ENCODE results near the gene FSTL4. TPM values are rescaled to one million over a fixed set of nuclear protein-coding genes. Genes with fewer than 3 reads are reported as not detected.

Gene FSTL4
- polyA plus RNA-seq, 3 donors: not detected

- Mint-ChIP-seq H3K27me3 (ENCODE audit: low read depth in 3 of 3) (peaks cover 0 to 2% (median 0%) of the 10 kb centered on the region in 3 donors), H3K4me1 (no peaks in the 10 kb centered on the region), H3K4me3 (no peak overlapping the region), H3K27ac (no peak overlapping the region), H3K9me3 (peaks cover 0 to 3% (median 0%) of the 10 kb centered on the region in 7 donors), H3K36me3 (no peaks in the 10 kb centered on the region)
- H3K4me1 ChIP-seq (ENCODE audit: control insufficient read depth in 1 of 2, insufficient read depth in 2 of 2, low read length in 2 of 2): no peaks in the 10 kb centered on the region
- no peaks in the 10 kb centered on the region for H4K20me1 ChIP-seq (ENCODE audit: insufficient read depth, low read length)
- WGBS (ENCODE audit: insufficient coverage): 98% methylated on average over 5 of the region's 5 CpGs
- H3K79me2 ChIP-seq (ENCODE audit: insufficient read depth, low read length): no peaks in the 10 kb centered on the region
- H3K36me3 ChIP-seq (replicated peaks in 1 of 2; ENCODE audit: control insufficient read depth in 1 of 2, insufficient read depth in 2 of 2, low read length in 2 of 2): no peaks in the 10 kb centered on the region
- intact Hi-C loops (cut with micrococcal nuclease): no loop called here
- DNase-seq: no peak
- no peak for TF ChIP-seq CTCF (IDR thresholded peaks at IDR 0.05)
- H3K4me3 ChIP-seq (replicated peaks in 1 of 3; ENCODE audit: low read depth in 2 of 3, low read length in 3 of 3): no peak overlapping the region
- no peaks in the 10 kb centered on the region for H3K27me3 ChIP-seq (ENCODE audit: control insufficient read depth in 2 of 2, insufficient read depth in 2 of 2, low read length in 2 of 2)
- no peak overlapping the region for H3K27ac ChIP-seq (ENCODE audit: low read depth in 1 of 2, low read length in 2 of 2)
- H3K4me2 ChIP-seq (replicated peaks; ENCODE audit: extremely low read depth, low read length, poor library complexity, severe bottlenecking): no peak overlapping the region
- H3K9me3 ChIP-seq (replicated peaks in 1 of 2; ENCODE audit: control insufficient read depth in 1 of 2, insufficient read depth in 1 of 2, low read length in 2 of 2): no peaks in the 10 kb centered on the region
- H3K9ac ChIP-seq (ENCODE audit: insufficient read depth, low read length, poor library complexity, severe bottlenecking): no peak overlapping the region
- no peak overlapping the region for H2AFZ ChIP-seq (ENCODE audit: insufficient read depth, low read depth, low read length, poor library complexity, severe bottlenecking)
These were observed 208.5 kb downstream of the FSTL4 start for GRCh38 chr5:133403741-133404364.

- Histone ChIP-seq H3K79me2 (ENCODE audit: insufficient read depth, low read length) (no peaks in the 10 kb centered on the region), H3K27me3 (ENCODE audit: control insufficient read depth in 2 of 2, insufficient read depth in 2 of 2, low read length in 2 of 2) (no peaks in the 10 kb centered on the region), H2AFZ (ENCODE audit: insufficient read depth, low read depth, low read length, poor library complexity, severe bottlenecking) (no peak overlapping the region), H4K20me1 (ENCODE audit: insufficient read depth, low read length) (no peaks in the 10 kb centered on the region), H3K9me3 (replicated peaks in 1 of 2; ENCODE audit: control insufficient read depth in 1 of 2, insufficient read depth in 1 of 2, low read length in 2 of 2) (no peaks in the 10 kb centered on the region), H3K4me3 (replicated peaks in 1 of 3; ENCODE audit: low read depth in 2 of 3, low read length in 3 of 3) (no peak overlapping the region), H3K27ac (ENCODE audit: low read depth in 1 of 2, low read length in 2 of 2) (no peak overlapping the region), H3K4me1 (ENCODE audit: control insufficient read depth in 1 of 2, insufficient read depth in 2 of 2, low read length in 2 of 2) (no peaks in the 10 kb centered on the region), H3K36me3 (replicated peaks in 1 of 2; ENCODE audit: control insufficient read depth in 1 of 2, insufficient read depth in 2 of 2, low read length in 2 of 2) (no peaks in the 10 kb centered on the region), H3K9ac (ENCODE audit: insufficient read depth, low read length, poor library complexity, severe bottlenecking) (no peak overlapping the region), H3K4me2 (replicated peaks; ENCODE audit: extremely low read depth, low read length, poor library complexity, severe bottlenecking) (no peak overlapping the region)
- Mint-ChIP-seq H3K27me3 (ENCODE audit: low read depth in 3 of 3) (peaks cover 0 to 2% (median 0%) of the 10 kb centered on the region in 3 donors), H3K4me1 (peaks cover 3% of the 10 kb centered on the region), H3K9me3 (peaks cover 0 to 3% (median 0%) of the 10 kb centered on the region in 7 donors), H3K36me3 (no peaks in the 10 kb centered on the region), H3K4me3 (no peak overlapping the region), H3K27ac (no peak overlapping the region)
- 97% methylated on average over 10 of the region's 12 CpGs for WGBS (ENCODE audit: insufficient coverage)
- no peak for TF ChIP-seq CTCF (IDR thresholded peaks at IDR 0.05)
- intact Hi-C loops (cut with micrococcal nuclease): no loop called here
- no peak for DNase-seq
These were observed 209.6 kb downstream of the FSTL4 start for GRCh38 chr5:133402775-133403174.

All from CD14-positive monocyte (primary cell).